PC-9 (cell line): ENCODE measurements around the gene CYFIP1. TPM values are rescaled to one million over a fixed set of nuclear protein-coding genes. Genes with fewer than 3 reads are reported as not detected.

Experiments
- BruUV-seq: library from RNA; stranded (reverse); fragments of 400-500 nt; replicated peaks from 2 replicates; lab custom pipeline; 2021; lab: Mats Ljungman, UMichigan
- CTCF ChIA-PET: fragments of 300-600 bp; sonication (Branson Sonifier 250); formaldehyde crosslinking; loops from one replicate; lab custom pipeline; 2022; ENCODE audit warnings: antibody characterized with exemption; lab: Charles Lee
- POLR2A ChIA-PET: fragments of 300-600 bp; sonication (Branson Sonifier 250); formaldehyde crosslinking; loops from one replicate; lab custom pipeline; 2022; ENCODE audit warnings: antibody characterized with exemption; ENCODE audit not compliant: unreplicated experiment; lab: Charles Lee
- DNase-seq, 2 experiments: peaks; one replicate each; pipeline versions ENCODE4 v3.0.0 to v3.0.0-alpha.2; 2015 to 2022; ENCODE audit warnings: mixed read lengths in 1 of 2
- H2AFZ ChIP-seq: fragments of 200-600 bp; sonication (generic); 2 replicates; pipeline ENCODE4 v1.8.1; 2017; ENCODE audit warnings: antibody characterized with exemption
- H3F3A ChIP-seq: fragments of 200-600 bp; sonication (generic); 2 replicates; pipeline ENCODE4 v1.8.1; 2017; ENCODE audit warnings: antibody characterized with exemption, mild to moderate bottlenecking, low read depth; ENCODE audit not compliant: insufficient read depth
- H3K27ac ChIP-seq: fragments of 200-600 bp; sonication (generic); 2 replicates; pipeline ENCODE4 v1.6.1; 2016; ENCODE audit warnings: mixed run types
- H3K27me3 ChIP-seq: fragments of 200-600 bp; sonication (generic); 2 replicates; pipeline ENCODE4 v1.6.1; 2016; ENCODE audit warnings: low read depth, mixed run types; ENCODE audit not compliant: insufficient read depth
- H3K36me3 ChIP-seq: fragments of 200-600 bp; sonication (generic); 2 replicates; pipeline ENCODE4 v1.6.1; 2016; ENCODE audit warnings: low read depth, mixed run types
- H3K4me1 ChIP-seq: fragments of 200-600 bp; sonication (generic); replicated peaks from 2 replicates; pipeline ENCODE4 v1.6.1; 2016; ENCODE audit warnings: mixed run types; ENCODE audit not compliant: insufficient read depth
- H3K4me2 ChIP-seq: fragments of 200-600 bp; sonication (generic); 2 replicates; pipeline ENCODE4 v1.6.1; 2017; ENCODE audit warnings: mixed run types
- H3K4me3 ChIP-seq: fragments of 200-600 bp; sonication (generic); 2 replicates; pipeline ENCODE4 v1.6.1; 2016; ENCODE audit warnings: mixed run types
- H3K79me2 ChIP-seq: fragments of 200-600 bp; sonication (generic); 2 replicates; pipeline ENCODE4 v1.6.1; 2017; ENCODE audit warnings: low read depth, mixed run types
- H3K9me2 ChIP-seq: fragments of 200-600 bp; sonication (generic); 2 replicates; pipeline ENCODE4 v1.8.1; 2017; ENCODE audit warnings: mild to moderate bottlenecking; ENCODE audit not compliant: insufficient read depth
- H3K9me3 ChIP-seq: fragments of 200-600 bp; sonication (generic); 2 replicates; pipeline ENCODE4 v1.8.1; 2016; ENCODE audit warnings: low read depth; ENCODE audit not compliant: insufficient read depth
- H4K20me1 ChIP-seq: fragments of 200-600 bp; sonication (generic); 2 replicates; pipeline ENCODE4 v1.8.1; 2017; ENCODE audit not compliant: insufficient read depth
- CTCF ChIP-seq: fragments of 200-600 bp; sonication (generic); conservative IDR thresholded peaks from 2 replicates; pipeline ENCODE4 v1.6.1; 2017; ENCODE audit warnings: mixed run types, antibody characterized with exemption, mild to moderate bottlenecking, moderate library complexity
- EZH2 ChIP-seq: fragments of 200-600 bp; sonication (generic); IDR thresholded peaks from 2 replicates; pipeline ENCODE4 v1.8.0; 2017; ENCODE audit warnings: antibody characterized with exemption, low read depth
- intact Hi-C: fragments of 100-400 bp; cut with micrococcal nuclease; formaldehyde crosslinking; loops from one replicate; pipeline ENCODE4 v1.10.0; 2022; ENCODE audit not compliant: unreplicated experiment
- total RNA-seq: library from RNA; stranded (reverse); gene quantifications from 2 replicates; pipeline ENCODE4 v1.2.3, GENCODE V29; 2021

The CYFIP1 gene
- total RNA-seq, 1 experiment from 2014 or later: 114 TPM

DNA sequence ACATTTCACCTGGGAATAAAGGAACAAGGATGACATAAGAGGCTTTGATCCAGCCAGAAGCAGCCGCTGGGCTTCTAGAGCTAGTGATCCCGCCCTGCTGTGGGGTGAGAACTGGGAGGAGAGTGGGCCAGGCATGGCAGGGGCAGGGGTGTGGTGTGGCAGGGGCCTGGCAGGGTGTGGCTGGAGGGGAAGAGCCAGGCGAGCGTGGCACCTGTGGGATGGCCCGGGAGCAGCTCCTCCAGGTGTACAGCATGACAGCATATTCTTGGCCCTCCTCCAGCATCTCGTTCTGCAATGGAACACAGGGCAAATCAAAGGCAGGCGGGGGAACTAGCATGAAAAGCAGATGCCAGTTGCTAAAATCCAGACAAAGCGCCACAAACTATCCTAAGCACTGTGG, 35.5 kb downstream of the CYFIP1 start:
- Histone ChIP-seq H3F3A (no peaks in the 10 kb centered on the region), H3K36me3 (no peaks in the 10 kb centered on the region), H3K9me2 (no peaks in the 10 kb centered on the region), H3K79me2 (peaks cover 5% of the 10 kb centered on the region; the same call in 1 of the 2 replicates), H3K27ac (no peak overlapping the region), H2AFZ (no peak overlapping the region), H3K27me3 (no peaks in the 10 kb centered on the region), H4K20me1 (no peaks in the 10 kb centered on the region; the same call in 1 of the 2 replicates), H3K9me3 (no peaks in the 10 kb centered on the region), H3K4me3 (no peak overlapping the region), H3K4me2 (no peak overlapping the region), H3K4me1 (no peaks in the 10 kb centered on the region)
- ChIA-PET POLR2A (no interaction called here), CTCF (no interaction called here)
- intact Hi-C loops: no loop called here
- no TSS peak for BruUV-seq
- TF ChIP-seq CTCF: no peak
- no peak for TF ChIP-seq EZH2
- no peak for DNase-seq

- Histone ChIP-seq H3K4me1 (no peaks in the 10 kb centered on the region), H3K27ac (no peak overlapping the region), H4K20me1 (no peaks in the 10 kb centered on the region), H3K4me3 (no peak overlapping the region), H3K4me2 (no peak overlapping the region), H3K27me3 (no peaks in the 10 kb centered on the region), H3F3A (no peaks in the 10 kb centered on the region), H3K9me3 (no peaks in the 10 kb centered on the region), H3K9me2 (no peaks in the 10 kb centered on the region), H2AFZ (no peak overlapping the region), H3K36me3 (no peaks in the 10 kb centered on the region), H3K79me2 (no peaks in the 10 kb centered on the region)
- BruUV-seq: no TSS peak
- TF ChIP-seq CTCF (no peak), EZH2 (no peak)
- CTCF ChIA-PET: no interaction called here
- intact Hi-C loops: no loop called here
- POLR2A ChIA-PET: no interaction called here
- no peak for DNase-seq
These were observed 37.3 kb downstream of the CYFIP1 start for GRCh38 chr15:22942877-22943276.

GRCh38 chr15:22942306-22942855, 37.8 kb downstream of the CYFIP1 start:
- DNase-seq: no peak
- BruUV-seq: no TSS peak
- Histone ChIP-seq H3K27me3 (no peaks in the 10 kb centered on the region), H3K9me3 (no peaks in the 10 kb centered on the region), H3F3A (no peaks in the 10 kb centered on the region), H3K4me1 (no peaks in the 10 kb centered on the region), H3K9me2 (no peaks in the 10 kb centered on the region), H3K27ac (no peak overlapping the region), H3K79me2 (no peaks in the 10 kb centered on the region), H4K20me1 (no peaks in the 10 kb centered on the region), H3K4me3 (no peak overlapping the region), H3K4me2 (no peak overlapping the region), H3K36me3 (no peaks in the 10 kb centered on the region), H2AFZ (no peak overlapping the region)
- no peak for TF ChIP-seq EZH2
- TF ChIP-seq CTCF: no peak
- ChIA-PET CTCF (no interaction called here), POLR2A (no interaction called here)
- intact Hi-C loops: no loop called here
